SK-N-SH (cell line): ENCODE results near the gene SLC8A2. TPM values are rescaled to one million over a fixed set of nuclear protein-coding genes. Genes with fewer than 3 reads are reported as not detected.

Experiments
- CTCF ChIA-PET: fragments of 300-600, 350-600 bp; formaldehyde crosslinking; extraction: SDS; loops from one replicate; lab custom pipeline; 2021; lab: Yijun Ruan, JAX
- POLR2A ChIA-PET: fragments of 350-600 bp; sonication (Branson Sonifier 250); formaldehyde crosslinking; extraction: SDS; loops from one replicate; lab custom pipeline; 2020; ENCODE audit warnings: antibody characterized with exemption, inconsistent platforms; lab: Yijun Ruan, JAX
- DNase-seq: peaks from one replicate; pipeline ENCODE4 v3.0.0; 2012
- H2AFZ ChIP-seq: fragments of 200-600 bp; sonication (generic); 2 replicates; pipeline ENCODE4 v1.8.1; 2016; ENCODE audit warnings: antibody characterized with exemption, mild to moderate bottlenecking, low read depth
- H3F3A ChIP-seq: fragments of 200-600 bp; sonication (generic); replicated peaks from 2 replicates; pipeline ENCODE3; 2016; ENCODE audit warnings: antibody characterized with exemption, mild to moderate bottlenecking; ENCODE audit not compliant: insufficient read depth
- H3K27ac ChIP-seq, 2 experiments: fragments of 200-500 bp in 1 of 2; fragments of 200-600 bp in 1 of 2; sonication (Bioruptor generic) in 1 of 2; sonication (generic), shearing (Covaris generic) in 1 of 2; 2 replicates each; pipeline versions ENCODE4 v1.5.1 to v1.6.1; 2014 to 2016; ENCODE audit warnings: low read depth in 2 of 2, inconsistent platforms in 1 of 2, low read length in 1 of 2, mild to moderate bottlenecking in 1 of 2, mixed read lengths in 1 of 2
- H3K27me3 ChIP-seq: fragments of 200-600 bp; sonication (generic), shearing (Covaris generic); 2 replicates; pipeline ENCODE4 v1.6.1; 2016; ENCODE audit warnings: mixed run types; ENCODE audit not compliant: insufficient read depth
- H3K36me3 ChIP-seq, 2 experiments: fragments of 200-500 bp in 1 of 2; fragments of 200-600 bp in 1 of 2; sonication (Bioruptor generic) in 1 of 2; sonication (generic) in 1 of 2; replicated peaks in 1 of 2; 2 replicates each; pipeline versions ENCODE3 to v1.5.1; 2014 to 2016; ENCODE audit warnings: low read length in 1 of 2, mild to moderate bottlenecking in 1 of 2; ENCODE audit not compliant: insufficient read depth in 2 of 2, control insufficient read depth in 1 of 2
- H3K4me1 ChIP-seq, 2 experiments: fragments of 200-500 bp in 1 of 2; fragments of 200-600 bp in 1 of 2; sonication (Bioruptor generic) in 1 of 2; sonication (generic), shearing (Covaris generic) in 1 of 2; 2 replicates each; pipeline versions ENCODE4 v1.5.1 to v1.6.1; 2014 to 2016; ENCODE audit warnings: low read depth in 1 of 2, low read length in 1 of 2, mixed run types in 1 of 2; ENCODE audit not compliant: insufficient read depth in 2 of 2, control insufficient read depth in 1 of 2
- H3K4me2 ChIP-seq: fragments of 200-600 bp; sonication (generic), shearing (Covaris generic); 2 replicates; pipeline ENCODE4 v1.6.1; 2017; ENCODE audit warnings: mixed run types
- H3K4me3 ChIP-seq, 2 experiments: fragments of 200-500 bp in 1 of 2; fragments of 200-600 bp in 1 of 2; sonication (Bioruptor generic) in 1 of 2; sonication (generic), shearing (Covaris generic) in 1 of 2; 2 replicates each; pipeline versions ENCODE4 v1.5.1 to v1.8.1; 2014 to 2016; ENCODE audit warnings: low read depth in 2 of 2, inconsistent platforms in 1 of 2, low read length in 1 of 2, mild to moderate bottlenecking in 1 of 2, mixed read lengths in 1 of 2, moderate library complexity in 1 of 2
- H3K79me2 ChIP-seq: fragments of 200-600 bp; sonication (generic); 2 replicates; pipeline ENCODE4 v1.8.1; 2017; ENCODE audit warnings: mild to moderate bottlenecking; ENCODE audit not compliant: insufficient read depth
- H3K9ac ChIP-seq: fragments of 200-600 bp; sonication (generic); 2 replicates; pipeline ENCODE4 v1.6.1; 2017; ENCODE audit warnings: mixed run types
- H3K9me2 ChIP-seq: fragments of 200-600 bp; sonication (generic); 2 replicates; pipeline ENCODE4 v1.6.1; 2017; ENCODE audit warnings: mixed run types
- H3K9me3 ChIP-seq: fragments of 200-600 bp; sonication (generic); 2 replicates; pipeline ENCODE4 v1.6.1; 2017; ENCODE audit warnings: mixed run types, mild to moderate bottlenecking, moderate library complexity
- H4K20me1 ChIP-seq: fragments of 200-600 bp; sonication (generic); 2 replicates; pipeline ENCODE4 v1.6.1; 2017; ENCODE audit warnings: mild to moderate bottlenecking, mixed run types; ENCODE audit not compliant: insufficient read depth
- CHD2 ChIP-seq: fragments of 150-350 bp; IDR thresholded peaks from 2 replicates; pipeline ENCODE4 v1.6.1; 2018; ENCODE audit warnings: low read length; ENCODE audit not compliant: partially characterized antibody
- FOSL2 ChIP-seq: IDR thresholded peaks from 2 replicates; pipeline ENCODE4 v1.4.0; 2012; ENCODE audit warnings: low read depth, mild to moderate bottlenecking, moderate library complexity, borderline replicate concordance
- FOXJ3 ChIP-seq: sonication (generic); formaldehyde crosslinking; IDR thresholded peaks from 2 replicates; pipeline ENCODE4 v1.5.1; 2020; ENCODE audit warnings: mild to moderate bottlenecking, missing genetic modification reagents
- GABPA ChIP-seq: IDR thresholded peaks from 2 replicates; pipeline ENCODE4 v1.4.0; 2012; ENCODE audit warnings: low read depth, mild to moderate bottlenecking
- GATA2 ChIP-seq: sonication (generic); formaldehyde crosslinking; IDR thresholded peaks from 2 replicates; pipeline ENCODE4 v1.5.0; 2020; ENCODE audit warnings: mild to moderate bottlenecking, missing genetic modification reagents
- JUND ChIP-seq: IDR thresholded peaks from 2 replicates; pipeline ENCODE4 v1.4.0; 2012
- NFIC ChIP-seq: IDR thresholded peaks from 2 replicates; pipeline ENCODE4 v1.4.0; 2012; ENCODE audit warnings: borderline replicate concordance
- NRF1 ChIP-seq: IDR thresholded peaks from 2 replicates; pipeline ENCODE4 v1.6.1; 2012; ENCODE audit warnings: low read depth, mild to moderate bottlenecking, low read length
- RXRA ChIP-seq: IDR thresholded peaks from 2 replicates; pipeline ENCODE4 v1.4.0; 2012; ENCODE audit warnings: low read depth, mild to moderate bottlenecking, borderline replicate concordance
- SIN3A ChIP-seq: IDR thresholded peaks from 2 replicates; pipeline ENCODE4 v1.6.1; 2012; ENCODE audit warnings: low read depth, mild to moderate bottlenecking, low read length, moderate library complexity, borderline replicate concordance
- SMC3 ChIP-seq: IDR thresholded peaks from 2 replicates; pipeline ENCODE4 v1.6.1; 2012; ENCODE audit warnings: low read depth, low read length, improper control_type of control experiment
- TAF1 ChIP-seq: IDR thresholded peaks from 2 replicates; pipeline ENCODE4 v1.6.1; 2012; ENCODE audit warnings: low read depth, mild to moderate bottlenecking, low read length, moderate library complexity, borderline replicate concordance
- TCF12 ChIP-seq: IDR thresholded peaks from 2 replicates; pipeline ENCODE4 v1.4.0; 2012
- TEAD4 ChIP-seq: IDR thresholded peaks from 2 replicates; pipeline ENCODE4 v1.4.0; 2012; ENCODE audit warnings: mild to moderate bottlenecking, borderline replicate concordance; ENCODE audit not compliant: insufficient read depth
- YY1 ChIP-seq: IDR thresholded peaks from 2 replicates; pipeline ENCODE4 v1.4.0; 2012; ENCODE audit warnings: low read depth, mild to moderate bottlenecking
- WGBS: methylation state at CpG from one replicate; pipeline ENCODE4 v1.1.6; 2017; ENCODE audit warnings: low lambda C conversion rate; 5-methylcytosine and 5-hydroxymethylcytosine counted together
- polyA plus RNA-seq, 3 experiments: library from polyadenylated mRNA; depleted of rRNA; stranded (reverse); fragments of >200 nt; gene quantifications; 2 replicates each; pipeline ENCODE4 v1.2.3, GENCODE V29; 2012
- TF ChIP-seq, protein P1 (sequence below): IDR thresholded peaks from 2 replicates; pipeline ENCODE4 v1.6.1; 2012; ENCODE audit warnings: mild to moderate bottlenecking, low read depth, low read length, moderate library complexity
- TF ChIP-seq, protein P2 (sequence below): fragments of 150-350 bp; IDR thresholded peaks from 2 replicates; pipeline ENCODE4 v1.6.1; 2017; ENCODE audit warnings: antibody characterized with exemption, low read length, low read depth, borderline replicate concordance
- TF ChIP-seq, protein P3 (sequence below): fragments of 200-600 bp; sonication (generic); IDR thresholded peaks from 2 replicates; pipeline ENCODE4 v1.6.1; 2017; ENCODE audit warnings: antibody characterized with exemption, mild to moderate bottlenecking, moderate library complexity

Gene SLC8A2
- polyA plus RNA-seq, 1 of the 3 experiments (the other 2 are of a cell fraction) = 0.58 TPM

DNA sequence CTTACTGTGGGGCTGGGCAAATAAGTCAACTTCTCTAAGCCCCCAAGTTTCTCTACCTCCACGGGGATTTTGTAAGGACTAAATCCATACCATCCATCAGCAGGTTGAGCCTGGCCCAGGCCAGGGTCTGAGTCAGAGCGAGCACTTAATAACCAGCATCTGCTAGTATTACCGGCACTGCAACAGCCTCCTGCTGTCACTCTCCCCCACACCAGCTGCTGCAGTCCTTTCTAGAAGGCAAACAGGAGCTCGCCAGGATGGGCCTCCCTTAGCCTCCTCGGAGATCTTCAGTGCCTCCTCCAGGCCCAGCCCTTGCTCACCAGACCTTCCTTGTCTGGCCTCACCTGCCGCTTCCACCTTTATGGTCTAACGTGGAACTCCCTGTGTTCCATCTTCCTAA lies 40.0 kb upstream of the SLC8A2 start:
- WGBS = 86% methylated on average over 7 of the region's 7 CpGs
- Histone ChIP-seq H3K4me1 (peaks cover 15 to 34% of the 10 kb centered on the region in 2 experiments; a peak in 3 of 4 replicates), H3K36me3 (peaks cover 0 to 3% of the 10 kb centered on the region in 2 experiments), H3K79me2 (peaks cover 76% of the 10 kb centered on the region), H3K9me3 (no peaks in the 10 kb centered on the region), H3K27me3 (no peaks in the 10 kb centered on the region), H3K27ac (no peak overlapping the region), H4K20me1 (peaks cover 38% of the 10 kb centered on the region), H3K9ac (no peak overlapping the region), H3K9me2 (no peaks in the 10 kb centered on the region), H3K4me2 (no peak overlapping the region), H3K4me3 (no peak overlapping the region), H3F3A (no peaks in the 10 kb centered on the region), H2AFZ (no peak overlapping the region)
- DNase-seq = no peak
- TF ChIP-seq CHD2 (no peak), TEAD4 (no peak), GATA2 (CRISPR knock-in tag) (no peak), SIN3A (no peak), TCF12 (no peak), RXRA (no peak), TAF1 (no peak), JUND (no peak)
- TF ChIP-seq, protein P1, sequence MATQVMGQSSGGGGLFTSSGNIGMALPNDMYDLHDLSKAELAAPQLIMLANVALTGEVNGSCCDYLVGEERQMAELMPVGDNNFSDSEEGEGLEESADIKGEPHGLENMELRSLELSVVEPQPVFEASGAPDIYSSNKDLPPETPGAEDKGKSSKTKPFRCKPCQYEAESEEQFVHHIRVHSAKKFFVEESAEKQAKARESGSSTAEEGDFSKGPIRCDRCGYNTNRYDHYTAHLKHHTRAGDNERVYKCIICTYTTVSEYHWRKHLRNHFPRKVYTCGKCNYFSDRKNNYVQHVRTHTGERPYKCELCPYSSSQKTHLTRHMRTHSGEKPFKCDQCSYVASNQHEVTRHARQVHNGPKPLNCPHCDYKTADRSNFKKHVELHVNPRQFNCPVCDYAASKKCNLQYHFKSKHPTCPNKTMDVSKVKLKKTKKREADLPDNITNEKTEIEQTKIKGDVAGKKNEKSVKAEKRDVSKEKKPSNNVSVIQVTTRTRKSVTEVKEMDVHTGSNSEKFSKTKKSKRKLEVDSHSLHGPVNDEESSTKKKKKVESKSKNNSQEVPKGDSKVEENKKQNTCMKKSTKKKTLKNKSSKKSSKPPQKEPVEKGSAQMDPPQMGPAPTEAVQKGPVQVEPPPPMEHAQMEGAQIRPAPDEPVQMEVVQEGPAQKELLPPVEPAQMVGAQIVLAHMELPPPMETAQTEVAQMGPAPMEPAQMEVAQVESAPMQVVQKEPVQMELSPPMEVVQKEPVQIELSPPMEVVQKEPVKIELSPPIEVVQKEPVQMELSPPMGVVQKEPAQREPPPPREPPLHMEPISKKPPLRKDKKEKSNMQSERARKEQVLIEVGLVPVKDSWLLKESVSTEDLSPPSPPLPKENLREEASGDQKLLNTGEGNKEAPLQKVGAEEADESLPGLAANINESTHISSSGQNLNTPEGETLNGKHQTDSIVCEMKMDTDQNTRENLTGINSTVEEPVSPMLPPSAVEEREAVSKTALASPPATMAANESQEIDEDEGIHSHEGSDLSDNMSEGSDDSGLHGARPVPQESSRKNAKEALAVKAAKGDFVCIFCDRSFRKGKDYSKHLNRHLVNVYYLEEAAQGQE = no peak
- ChIA-PET CTCF (interaction anchor here (0.8 to 7.9 kb wide), 4 partner anchors 28 to 187 kb away, joined by 3 to 168 read pairs (median 4); partner anchors contain the start of gene KPTN), POLR2A (no interaction called here)

DNA sequence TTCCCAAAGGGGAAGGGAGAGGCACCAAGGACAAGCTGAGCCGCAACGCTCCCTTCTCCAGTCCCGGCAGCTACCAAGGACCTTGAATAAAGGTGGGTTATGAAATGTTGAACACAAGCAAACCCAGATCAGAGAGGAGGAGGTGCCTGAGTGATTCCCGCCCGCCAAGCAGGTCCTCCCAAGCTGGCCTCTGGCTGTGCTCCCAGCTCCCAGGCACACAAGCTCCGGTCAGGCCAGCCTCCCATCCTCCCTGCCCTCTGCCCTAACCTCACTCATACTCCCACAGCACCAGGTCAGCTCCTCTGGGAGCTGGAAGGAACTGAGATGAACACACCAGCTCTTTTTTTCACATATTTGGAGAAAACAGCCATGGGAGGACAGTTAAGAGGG lies 39.4 kb upstream of the SLC8A2 start:
- no peak for DNase-seq
- Histone ChIP-seq H2AFZ (no peak overlapping the region), H3K4me3 (no peak overlapping the region), H3K9me2 (no peaks in the 10 kb centered on the region), H3K9me3 (no peaks in the 10 kb centered on the region), H4K20me1 (peaks cover 38% of the 10 kb centered on the region), H3F3A (no peaks in the 10 kb centered on the region)
- CTCF ChIA-PET = interaction anchor here (1.6 to 7.9 kb wide), 3 partner anchors 27 to 187 kb away, joined by 6 to 168 read pairs (median 6); partner anchors contain the start of gene KPTN
- WGBS = 95% methylated on average over 4 of the region's 6 CpGs
- TF ChIP-seq NFIC = no peak
- TF ChIP-seq CHD2 = no peak
- TF ChIP-seq SMC3 = no peak
- TF ChIP-seq GATA2 (CRISPR knock-in tag) = no peak
- TF ChIP-seq GABPA = no peak
- no peak for TF ChIP-seq FOXJ3 (CRISPR knock-in tag)
- TF ChIP-seq TCF12 = no peak
- TF ChIP-seq, protein P2, sequence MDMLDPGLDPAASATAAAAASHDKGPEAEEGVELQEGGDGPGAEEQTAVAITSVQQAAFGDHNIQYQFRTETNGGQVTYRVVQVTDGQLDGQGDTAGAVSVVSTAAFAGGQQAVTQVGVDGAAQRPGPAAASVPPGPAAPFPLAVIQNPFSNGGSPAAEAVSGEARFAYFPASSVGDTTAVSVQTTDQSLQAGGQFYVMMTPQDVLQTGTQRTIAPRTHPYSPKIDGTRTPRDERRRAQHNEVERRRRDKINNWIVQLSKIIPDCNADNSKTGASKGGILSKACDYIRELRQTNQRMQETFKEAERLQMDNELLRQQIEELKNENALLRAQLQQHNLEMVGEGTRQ = no peak
- TF ChIP-seq NRF1 = no peak
- TF ChIP-seq, protein P3, sequence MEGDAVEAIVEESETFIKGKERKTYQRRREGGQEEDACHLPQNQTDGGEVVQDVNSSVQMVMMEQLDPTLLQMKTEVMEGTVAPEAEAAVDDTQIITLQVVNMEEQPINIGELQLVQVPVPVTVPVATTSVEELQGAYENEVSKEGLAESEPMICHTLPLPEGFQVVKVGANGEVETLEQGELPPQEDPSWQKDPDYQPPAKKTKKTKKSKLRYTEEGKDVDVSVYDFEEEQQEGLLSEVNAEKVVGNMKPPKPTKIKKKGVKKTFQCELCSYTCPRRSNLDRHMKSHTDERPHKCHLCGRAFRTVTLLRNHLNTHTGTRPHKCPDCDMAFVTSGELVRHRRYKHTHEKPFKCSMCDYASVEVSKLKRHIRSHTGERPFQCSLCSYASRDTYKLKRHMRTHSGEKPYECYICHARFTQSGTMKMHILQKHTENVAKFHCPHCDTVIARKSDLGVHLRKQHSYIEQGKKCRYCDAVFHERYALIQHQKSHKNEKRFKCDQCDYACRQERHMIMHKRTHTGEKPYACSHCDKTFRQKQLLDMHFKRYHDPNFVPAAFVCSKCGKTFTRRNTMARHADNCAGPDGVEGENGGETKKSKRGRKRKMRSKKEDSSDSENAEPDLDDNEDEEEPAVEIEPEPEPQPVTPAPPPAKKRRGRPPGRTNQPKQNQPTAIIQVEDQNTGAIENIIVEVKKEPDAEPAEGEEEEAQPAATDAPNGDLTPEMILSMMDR = no peak
- TF ChIP-seq FOSL2 = no peak
- no peak for TF ChIP-seq YY1
- TF ChIP-seq, all 33 proteins: peak for 0
- Histone ChIP-seq H3K27ac (no peak overlapping the region), H3K4me1 (peaks cover 15 to 38% of the 10 kb centered on the region in 2 experiments; a peak in 3 of 4 replicates), H3K27me3 (no peaks in the 10 kb centered on the region), H3K9ac (no peak overlapping the region), H3K79me2 (peaks cover 80% of the 10 kb centered on the region), H3K4me2 (peak overlapping the region; percentile 17; the same call in 1 of the 2 replicates), H3K36me3 (peaks cover 0 to 7% of the 10 kb centered on the region in 2 experiments)
- POLR2A ChIA-PET = no interaction called here
